ENCODE results near the gene EDEM1.

The EDEM1 gene

GRCh38 chr3:5198986-5199731 is 11.7 kb downstream of the EDEM1 start:
- no peak for DNase-seq (ENCODE audit: low spot score)

DNA sequence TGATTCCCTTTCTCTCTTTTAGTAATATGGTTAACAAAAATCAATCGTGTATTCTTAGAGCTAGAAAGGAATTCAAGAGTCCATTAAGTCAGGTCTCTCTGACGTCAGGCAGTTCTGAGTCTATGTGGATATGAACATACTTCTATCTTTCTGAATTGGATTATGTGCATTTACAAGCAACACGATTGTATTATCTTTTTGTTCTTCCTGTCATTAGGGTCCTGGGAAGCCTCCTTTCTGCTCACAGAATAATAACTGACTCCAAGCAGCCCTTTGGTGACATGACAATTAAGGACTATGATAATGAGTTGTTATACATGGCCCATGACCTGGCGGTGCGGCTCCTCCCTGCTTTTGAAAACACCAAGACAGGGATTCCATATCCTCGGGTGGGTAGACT is 14.0 kb downstream of the EDEM1 start:
- DNase-seq (ENCODE audit: low spot score) = no peak

DNA sequence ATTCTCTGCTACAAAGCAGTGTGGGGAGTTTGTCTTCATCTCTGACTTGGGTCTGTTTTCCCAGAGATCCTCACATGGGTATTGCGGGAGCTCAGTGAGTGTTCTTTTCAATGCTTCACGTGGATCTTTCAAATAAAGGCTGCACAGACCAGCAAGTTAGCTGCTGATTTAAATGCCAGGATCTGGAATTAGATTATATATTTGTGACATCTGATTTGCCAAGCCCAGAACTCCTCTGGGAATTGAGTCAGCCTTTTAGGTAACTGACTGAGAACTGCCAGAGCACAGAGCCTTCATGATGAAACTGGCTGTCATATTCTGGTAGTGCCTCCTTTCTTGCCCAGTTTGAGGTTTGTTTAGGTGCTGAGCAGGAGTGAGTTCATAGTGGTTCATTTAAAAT is 14.7 kb downstream of the EDEM1 start:
- DNase-seq (ENCODE audit: low spot score) = no peak

- DNase-seq (ENCODE audit: low spot score) = no peak
Observed at GRCh38 chr3:5205165-5205941, 17.8 kb downstream of the EDEM1 start.

DNA sequence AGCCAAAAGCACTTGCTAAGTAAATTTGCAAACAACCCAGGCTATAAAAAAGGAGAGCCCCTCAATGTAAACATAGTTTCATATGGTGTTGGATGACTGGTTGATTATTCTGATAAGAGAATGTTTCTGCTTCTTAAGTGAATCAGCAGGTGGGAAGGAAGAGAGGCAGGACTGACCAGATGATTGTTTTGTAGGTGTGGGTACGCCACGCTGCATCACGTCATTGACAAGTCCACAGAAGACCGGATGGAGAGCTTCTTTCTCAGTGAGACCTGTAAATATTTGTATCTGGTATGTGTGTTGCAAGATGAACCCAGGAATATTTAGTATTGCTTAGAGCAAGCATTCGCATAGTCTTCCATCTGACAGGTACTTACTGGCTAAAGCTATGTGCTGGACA is 23.4 kb downstream of the EDEM1 start:
- no peak for DNase-seq (ENCODE audit: low spot score)

- DNase-seq (ENCODE audit: low spot score) = no peak
Observed at GRCh38 chr3:5212628-5213573, 25.4 kb downstream of the EDEM1 start.

DNA sequence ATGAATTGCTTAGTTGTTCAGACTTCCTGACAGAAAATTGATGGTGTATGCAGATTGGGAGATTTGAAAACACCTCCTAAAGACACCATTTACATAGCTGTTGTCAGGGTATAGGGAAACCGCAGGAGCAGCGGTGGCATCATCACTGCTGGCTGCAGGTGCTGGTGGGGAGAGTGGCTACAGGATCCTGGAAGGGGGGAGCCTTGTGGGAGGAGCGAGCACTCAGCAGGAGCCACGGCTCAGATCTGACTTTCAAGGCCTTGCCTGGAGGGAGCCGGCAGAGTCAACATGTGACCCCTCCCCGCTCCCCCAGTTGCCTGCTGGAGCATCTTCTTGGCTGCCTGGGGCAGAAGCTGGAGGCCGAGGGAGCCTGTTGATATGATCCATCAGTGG is 26.1 kb downstream of the EDEM1 start:
- DNase-seq (ENCODE audit: low spot score) = no peak

GRCh38 chr3:5214352-5214751 is 26.8 kb downstream of the EDEM1 start:
- no peak for DNase-seq (ENCODE audit: low spot score)

DNA sequence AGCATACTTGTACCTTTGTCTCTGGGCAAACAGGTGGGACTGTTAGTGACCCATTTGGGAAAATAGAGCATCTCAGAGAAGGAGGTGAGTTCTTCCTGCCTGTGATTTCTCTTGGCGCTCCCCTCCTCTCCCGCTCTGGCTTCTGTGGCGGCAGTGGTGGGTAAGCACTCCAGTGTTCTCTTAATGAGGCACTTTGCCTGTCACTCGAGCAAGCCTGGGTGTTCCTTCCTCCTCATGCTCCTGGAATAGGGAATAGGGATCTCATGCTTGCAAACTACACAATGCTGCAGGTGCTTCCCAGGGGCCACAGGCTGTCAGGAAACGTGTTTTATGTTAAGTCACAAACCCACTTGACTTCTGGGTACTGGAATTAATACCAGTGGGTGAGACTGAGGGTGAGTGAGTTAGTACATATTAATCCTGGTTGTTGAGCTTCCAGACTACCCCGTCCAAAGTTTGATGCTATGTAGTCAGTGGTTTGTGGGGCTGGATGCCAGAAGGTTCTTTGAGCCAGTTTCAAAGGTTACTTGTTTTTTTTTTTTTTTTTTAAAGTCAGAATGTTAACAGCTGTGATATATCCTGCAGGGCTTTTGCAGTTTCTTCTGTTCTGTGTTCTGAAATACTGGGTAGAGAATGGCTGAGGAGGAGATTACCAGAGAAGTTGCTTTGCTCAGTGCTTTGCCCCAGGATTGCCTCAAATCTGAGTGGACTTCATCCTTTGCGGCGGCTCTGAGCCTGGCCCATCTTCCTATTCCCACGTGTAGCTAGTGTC is 30.5 kb downstream of the EDEM1 start:
- no peak for DNase-seq (ENCODE audit: low spot score)

DNA sequence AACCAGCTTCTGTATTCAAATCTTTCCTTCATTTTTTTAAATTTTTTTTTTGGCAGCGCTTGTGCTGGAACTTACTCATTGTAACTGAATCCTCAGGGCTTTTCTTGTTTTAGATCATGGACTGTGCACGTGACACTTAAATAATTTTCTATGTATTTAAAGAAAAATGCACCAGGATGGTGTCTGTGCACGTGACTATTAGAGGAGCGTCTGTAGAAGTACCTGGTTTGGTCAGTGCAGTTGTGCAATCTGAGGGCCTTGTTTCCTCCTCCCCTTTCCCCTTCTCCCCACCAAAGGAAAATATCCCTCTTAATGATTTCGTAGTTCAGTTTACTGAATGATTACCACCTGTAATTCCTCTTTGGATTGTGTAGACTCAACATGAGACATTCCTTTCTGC is 31.3 kb downstream of the EDEM1 start:
- DNase-seq (ENCODE audit: low spot score) = no peak

GRCh38 chr3:5219216-5219615 is 31.7 kb downstream of the EDEM1 start:
- no peak for DNase-seq (ENCODE audit: low spot score)

DNA sequence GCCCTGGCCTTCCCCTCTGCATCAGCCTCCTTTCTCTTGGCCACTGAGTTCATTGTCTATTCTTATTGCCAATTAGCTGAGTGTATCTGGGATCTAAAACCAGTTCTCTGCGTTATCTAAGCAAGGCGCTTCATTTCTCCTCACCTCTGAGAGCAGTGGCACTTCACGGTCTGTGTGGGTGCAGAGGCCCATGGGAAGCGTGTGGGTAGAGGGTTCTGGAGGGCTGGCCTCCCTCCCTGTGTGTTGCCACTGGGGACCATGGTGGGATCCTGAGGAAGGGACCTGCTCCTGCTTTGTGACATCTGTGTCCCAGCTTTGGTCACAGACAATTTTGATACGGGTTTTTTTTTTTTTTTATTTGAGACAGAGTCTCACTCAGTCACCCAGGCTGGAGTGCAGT is 32.7 kb downstream of the EDEM1 start:
- no peak for DNase-seq (ENCODE audit: low spot score)

- DNase-seq (ENCODE audit: low spot score) = no peak
Observed at GRCh38 chr3:5220667-5221431, 33.3 kb downstream of the EDEM1 start.

DNA sequence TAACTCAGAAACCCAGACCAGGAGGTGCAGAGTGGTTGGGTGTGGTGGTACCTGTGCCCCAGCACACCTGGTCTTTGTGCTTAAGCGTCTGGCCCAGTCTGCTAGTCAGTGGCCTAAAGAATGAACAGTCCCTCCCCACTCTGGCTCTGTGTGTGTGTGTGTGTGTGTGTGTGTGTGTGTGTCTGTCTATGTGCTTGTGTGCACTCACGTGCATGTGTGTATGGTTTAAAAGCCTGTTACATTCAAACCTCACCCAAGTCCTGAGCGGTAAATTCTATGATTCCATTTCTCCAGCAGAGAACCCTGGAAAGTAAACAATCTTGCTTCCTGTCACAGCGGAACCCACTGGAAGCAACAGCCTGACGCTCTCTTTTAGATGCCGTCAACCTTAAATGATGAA is 34.2 kb downstream of the EDEM1 start:
- DNase-seq (ENCODE audit: low spot score) = no peak

DNA sequence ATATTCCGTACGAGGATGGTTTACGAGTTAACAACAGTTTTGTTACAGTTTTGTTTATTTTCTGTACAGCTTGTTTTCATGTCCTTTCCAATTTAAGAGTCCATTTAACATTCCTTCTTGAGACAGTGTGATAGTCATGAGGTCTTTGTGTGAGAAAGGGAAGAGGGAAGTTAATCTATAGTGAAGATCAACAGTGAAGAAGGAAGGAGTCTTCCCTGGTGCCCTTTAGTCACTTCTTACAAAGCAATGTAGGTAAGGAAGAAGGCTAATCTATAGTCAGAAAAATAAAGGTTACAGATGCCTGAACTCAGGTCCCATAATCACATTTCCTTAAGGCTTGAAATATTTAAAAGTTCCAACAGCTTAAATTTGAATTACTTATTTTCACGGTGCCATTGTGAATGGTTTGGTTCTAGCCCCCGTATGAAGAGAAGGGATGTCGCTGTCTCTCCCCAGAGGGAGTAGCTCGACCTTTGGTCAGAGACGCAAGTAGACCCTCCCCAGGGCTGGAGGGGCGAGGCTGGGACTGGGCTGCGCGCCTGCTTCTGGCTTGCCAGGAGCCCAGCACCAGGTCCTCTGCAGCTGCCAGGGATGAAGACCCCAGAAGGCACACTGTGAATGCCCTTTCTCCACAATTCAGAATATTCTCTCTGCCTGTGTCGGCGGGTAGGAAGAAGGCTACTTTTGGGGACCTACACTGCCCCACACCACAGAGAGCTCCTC is 34.9 kb downstream of the EDEM1 start:
- no peak for DNase-seq (ENCODE audit: low spot score)

DNA sequence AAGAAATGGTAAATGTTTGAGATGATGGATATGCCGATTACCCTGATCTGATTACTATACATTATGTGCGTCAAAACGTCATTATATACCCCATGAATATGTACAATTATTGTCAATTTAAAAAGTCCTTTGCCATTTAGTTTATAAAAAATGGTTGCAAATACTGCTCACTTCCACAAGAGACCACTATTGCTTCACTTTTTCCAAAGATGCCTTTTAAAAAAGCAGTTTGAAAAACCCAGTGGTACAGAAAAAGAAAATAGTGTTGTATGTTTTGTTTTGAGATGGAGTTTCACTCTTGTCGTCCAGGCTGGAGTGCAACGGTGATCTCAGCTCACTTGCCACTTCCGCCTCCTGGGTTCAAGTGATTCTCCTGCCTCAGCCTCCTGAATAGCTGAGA is 39.3 kb downstream of the EDEM1 start:
- DNase-seq (ENCODE audit: low spot score) = peak; percentile 32

GRCh38 chr3:5227812-5228211 is 40.3 kb downstream of the EDEM1 start:
- peak; percentile 26 for DNase-seq (ENCODE audit: low spot score)

DNA sequence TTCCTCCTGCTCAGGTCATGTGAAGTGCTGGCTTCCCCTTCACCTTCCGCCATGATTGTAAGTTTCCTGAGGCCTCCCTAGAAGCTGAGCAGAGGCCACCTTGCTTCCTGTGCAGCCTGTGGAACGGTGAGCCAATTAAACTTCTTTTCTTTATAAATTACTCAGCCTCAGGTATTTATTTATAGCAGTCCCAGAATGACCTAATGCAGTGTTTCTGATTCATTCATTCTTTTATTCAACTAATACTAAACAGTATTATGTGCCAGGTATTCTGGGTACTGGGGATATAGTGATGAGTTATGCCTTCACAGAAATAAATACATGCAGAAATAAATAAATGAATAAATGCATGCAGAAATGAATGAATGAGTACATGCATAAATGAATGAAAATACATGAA is 41.9 kb downstream of the EDEM1 start:
- DNase-seq (ENCODE audit: low spot score) = no peak

DNA sequence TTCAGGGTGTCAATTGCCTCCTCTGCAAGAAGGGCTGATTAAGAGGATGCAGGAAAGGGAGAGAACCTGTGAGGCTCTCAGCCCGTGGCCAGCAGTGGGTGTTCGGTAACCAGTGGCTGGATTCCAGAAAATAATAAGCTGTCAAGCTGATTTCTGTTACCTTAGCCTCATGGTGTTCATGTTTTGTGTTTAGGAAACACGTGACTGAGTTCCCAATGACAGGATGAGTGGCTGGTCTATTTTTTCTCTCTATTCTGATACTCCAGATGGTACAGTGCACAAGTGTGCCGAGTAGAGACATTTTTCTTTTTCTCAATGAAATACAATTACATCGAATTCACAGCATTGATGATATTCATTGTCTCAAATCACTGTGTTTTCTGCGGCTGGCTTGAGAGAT is 43.6 kb downstream of the EDEM1 start:
- DNase-seq (ENCODE audit: low spot score) = no peak

DNA sequence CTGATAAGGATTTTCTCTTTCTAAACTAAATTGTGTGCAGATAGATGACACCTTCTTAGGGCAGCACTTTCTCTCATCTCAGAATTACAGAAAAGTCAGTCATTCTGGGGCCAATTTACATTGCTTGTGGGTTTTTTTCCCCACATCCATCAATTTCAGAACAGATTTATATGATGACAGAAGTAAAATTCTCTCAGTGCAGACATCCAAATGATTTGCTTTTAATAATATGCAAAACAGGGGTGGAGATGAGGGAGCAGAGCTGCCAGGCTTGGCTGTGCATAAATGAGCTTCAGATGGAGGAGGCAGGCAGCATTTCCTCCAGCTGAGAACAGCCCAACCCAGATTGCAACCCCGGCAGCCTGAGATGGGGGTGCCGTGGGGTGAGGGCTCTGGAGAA is 44.0 kb downstream of the EDEM1 start:
- DNase-seq (ENCODE audit: low spot score) = no peak

All from HuH-7 (cell line).